Astrocyte (in vitro differentiated cells and primary cell): ENCODE results near the gene MED13L. TPM values are rescaled to one million over a fixed set of nuclear protein-coding genes. Genes with fewer than 3 reads are reported as not detected.

Source experiments
- DNase-seq: peaks from one replicate; pipeline ENCODE4 v3.0.0-alpha.2; 2010; ENCODE audit warnings: low read depth
- FAIRE-seq: peaks from 2 replicates; lab custom pipeline; 2011; peaks lifted over from hg19 to GRCh38; lab: Jason Lieb, UNC
- H2AFZ ChIP-seq: 2 replicates; pipeline ENCODE4 v1.6.0; 2012; ENCODE audit warnings: low read depth, low read length, inconsistent platforms
- H3K27ac ChIP-seq: 2 replicates; pipeline ENCODE4 v1.5.1; 2011; ENCODE audit warnings: low read depth, low read length, inconsistent platforms
- H3K27me3 ChIP-seq: 2 replicates; pipeline ENCODE4 v1.6.0; 2011; ENCODE audit warnings: low read length, inconsistent platforms; ENCODE audit not compliant: insufficient read depth
- H3K36me3 ChIP-seq: 2 replicates; pipeline ENCODE4 v1.5.1; 2011; ENCODE audit warnings: low read length, inconsistent platforms; ENCODE audit not compliant: insufficient read depth
- H3K4me1 ChIP-seq: 2 replicates; pipeline ENCODE4 v1.5.1; 2011; ENCODE audit warnings: low read length, inconsistent platforms; ENCODE audit not compliant: insufficient read depth
- H3K4me2 ChIP-seq: 2 replicates; pipeline ENCODE4 v1.6.0; 2012; ENCODE audit warnings: low read length, inconsistent platforms
- H3K4me3 ChIP-seq: 2 replicates; pipeline ENCODE4 v1.5.1; 2011; ENCODE audit warnings: low read depth, mild to moderate bottlenecking, low read length, inconsistent platforms; ENCODE audit not compliant: insufficient read depth
- H3K79me2 ChIP-seq: 2 replicates; pipeline ENCODE4 v1.6.0; 2012; ENCODE audit warnings: mild to moderate bottlenecking, low read length, inconsistent platforms; ENCODE audit not compliant: insufficient read depth
- H3K9ac ChIP-seq: 2 replicates; pipeline ENCODE4 v1.6.0; 2012; ENCODE audit warnings: mild to moderate bottlenecking, low read length, inconsistent platforms
- H3K9me3 ChIP-seq: 2 replicates; pipeline ENCODE4 v1.5.1; 2012; ENCODE audit warnings: low read depth, mild to moderate bottlenecking, low read length, inconsistent platforms; ENCODE audit not compliant: insufficient read depth
- H4K20me1 ChIP-seq: 2 replicates; pipeline ENCODE4 v1.6.0; 2012; ENCODE audit warnings: low read length, inconsistent platforms; ENCODE audit not compliant: insufficient read depth
- H3K27ac Mint-ChIP-seq: one replicate; pipeline ENCODE4 v1.8.0; 2021; ENCODE audit warnings: mild to moderate bottlenecking, mixed read lengths; ENCODE audit not compliant: unreplicated experiment
- H3K27me3 Mint-ChIP-seq: one replicate; pipeline ENCODE4 v1.8.0; 2021; ENCODE audit warnings: low read depth, mixed read lengths; ENCODE audit not compliant: unreplicated experiment
- H3K36me3 Mint-ChIP-seq: one replicate; pipeline ENCODE4 v1.8.0; 2021; ENCODE audit warnings: low read depth, mixed read lengths; ENCODE audit not compliant: unreplicated experiment
- H3K4me1 Mint-ChIP-seq: one replicate; pipeline ENCODE4 v1.8.0; 2021; ENCODE audit warnings: low read depth, mixed read lengths; ENCODE audit not compliant: unreplicated experiment
- H3K4me3 Mint-ChIP-seq: one replicate; pipeline ENCODE4 v1.8.0; 2021; ENCODE audit warnings: mild to moderate bottlenecking, moderate library complexity, mixed read lengths; ENCODE audit not compliant: unreplicated experiment
- H3K9me3 Mint-ChIP-seq: one replicate; pipeline ENCODE4 v1.8.0; 2021; ENCODE audit warnings: mild to moderate bottlenecking, mixed read lengths; ENCODE audit not compliant: unreplicated experiment
- EZH2 ChIP-seq: IDR thresholded peaks from 2 replicates; pipeline ENCODE4 v1.6.1; 2012; ENCODE audit warnings: mild to moderate bottlenecking, low read length, inconsistent platforms; ENCODE audit not compliant: insufficient read depth
- total RNA-seq: library from RNA; stranded (reverse); gene quantifications from 2 replicates; pipeline ENCODE4 v1.2.1, GENCODE V29; 2021
- TF ChIP-seq, protein P1 (sequence below): IDR thresholded peaks from 2 replicates; pipeline ENCODE4 v1.5.1; 2011; ENCODE audit warnings: low read depth, mild to moderate bottlenecking, inconsistent platforms, low read length, moderate library complexity; ENCODE audit not compliant: insufficient read depth

MED13L gene
- total RNA-seq, 1 donor from 2014 or later: 153 TPM

DNA sequence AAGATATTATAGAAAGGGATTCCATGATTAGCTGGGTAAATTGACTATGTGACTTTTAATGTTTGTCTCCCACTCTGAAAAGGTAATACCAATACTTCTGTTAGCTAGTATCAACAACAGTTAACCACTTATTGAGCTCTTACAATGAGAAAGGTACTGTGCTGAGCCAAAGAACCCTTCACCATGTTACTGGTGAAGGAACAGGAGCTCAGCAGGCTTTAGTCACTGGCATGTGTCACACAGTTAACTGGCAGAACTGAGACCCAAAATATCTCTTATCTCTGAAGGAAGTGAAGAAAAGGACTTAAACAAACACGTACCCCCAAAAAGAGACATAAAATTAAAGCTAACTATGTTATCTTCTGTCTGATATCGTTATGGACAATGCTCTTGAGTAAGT is 170.6 kb downstream of the MED13L start:
- H3K4me1 ChIP-seq: peaks cover 2% of the 10 kb centered on the region
- H3K4me2 ChIP-seq: no peak overlapping the region
- H3K27ac ChIP-seq: no peak overlapping the region
- no peaks in the 10 kb centered on the region for H3K9me3 Mint-ChIP-seq
- no peak for FAIRE-seq
- TF ChIP-seq, protein P1, sequence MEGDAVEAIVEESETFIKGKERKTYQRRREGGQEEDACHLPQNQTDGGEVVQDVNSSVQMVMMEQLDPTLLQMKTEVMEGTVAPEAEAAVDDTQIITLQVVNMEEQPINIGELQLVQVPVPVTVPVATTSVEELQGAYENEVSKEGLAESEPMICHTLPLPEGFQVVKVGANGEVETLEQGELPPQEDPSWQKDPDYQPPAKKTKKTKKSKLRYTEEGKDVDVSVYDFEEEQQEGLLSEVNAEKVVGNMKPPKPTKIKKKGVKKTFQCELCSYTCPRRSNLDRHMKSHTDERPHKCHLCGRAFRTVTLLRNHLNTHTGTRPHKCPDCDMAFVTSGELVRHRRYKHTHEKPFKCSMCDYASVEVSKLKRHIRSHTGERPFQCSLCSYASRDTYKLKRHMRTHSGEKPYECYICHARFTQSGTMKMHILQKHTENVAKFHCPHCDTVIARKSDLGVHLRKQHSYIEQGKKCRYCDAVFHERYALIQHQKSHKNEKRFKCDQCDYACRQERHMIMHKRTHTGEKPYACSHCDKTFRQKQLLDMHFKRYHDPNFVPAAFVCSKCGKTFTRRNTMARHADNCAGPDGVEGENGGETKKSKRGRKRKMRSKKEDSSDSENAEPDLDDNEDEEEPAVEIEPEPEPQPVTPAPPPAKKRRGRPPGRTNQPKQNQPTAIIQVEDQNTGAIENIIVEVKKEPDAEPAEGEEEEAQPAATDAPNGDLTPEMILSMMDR: no peak
- TF ChIP-seq EZH2: no peak
- peaks cover 11% of the 10 kb centered on the region for H3K36me3 Mint-ChIP-seq
- peaks cover 2% of the 10 kb centered on the region for H3K36me3 ChIP-seq
- peaks cover 48% of the 10 kb centered on the region for H4K20me1 ChIP-seq
- no peak overlapping the region for H3K4me3 Mint-ChIP-seq
- no peak overlapping the region for H3K27ac Mint-ChIP-seq
- no peaks in the 10 kb centered on the region for H3K9me3 ChIP-seq
- no peak overlapping the region for H2AFZ ChIP-seq
- H3K4me1 Mint-ChIP-seq: peaks cover 14% of the 10 kb centered on the region
- no peak overlapping the region for H3K4me3 ChIP-seq
- H3K79me2 ChIP-seq: peaks cover 70% of the 10 kb centered on the region
- H3K9ac ChIP-seq: no peak overlapping the region
- H3K27me3 ChIP-seq: no peaks in the 10 kb centered on the region
- H3K27me3 Mint-ChIP-seq: no peaks in the 10 kb centered on the region
- DNase-seq: no peak

DNA sequence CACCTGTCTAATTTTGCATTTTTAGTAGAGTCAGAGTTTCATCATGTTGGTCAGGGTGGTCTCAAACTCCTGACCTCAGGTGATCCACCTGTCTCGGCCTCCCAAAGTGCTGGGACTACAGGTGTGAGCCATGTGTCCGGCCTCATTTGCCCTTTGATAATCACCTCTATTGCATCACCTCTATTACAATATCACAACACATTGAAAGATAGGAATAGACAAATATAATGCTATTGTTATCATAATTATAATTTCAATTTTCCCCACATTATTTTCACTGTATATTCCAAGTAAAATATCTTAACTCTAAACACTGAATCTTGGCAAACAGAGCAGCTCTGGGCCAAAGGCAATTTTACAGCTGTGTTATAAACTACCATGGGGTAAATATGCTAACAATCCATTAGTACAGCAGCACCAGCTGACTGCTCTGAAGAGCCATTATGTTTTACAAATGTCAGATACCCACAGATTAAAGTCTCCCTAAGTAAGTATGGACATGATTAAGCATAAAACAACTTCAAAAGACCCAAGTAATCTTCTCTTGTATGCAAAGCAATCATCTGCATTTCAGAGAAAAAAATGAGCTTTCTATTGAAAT is 173.2 kb downstream of the MED13L start:
- no peak overlapping the region for H3K27ac ChIP-seq
- no peak for DNase-seq
- no peak overlapping the region for H2AFZ ChIP-seq
- no peaks in the 10 kb centered on the region for H3K27me3 Mint-ChIP-seq
- no peaks in the 10 kb centered on the region for H3K27me3 ChIP-seq
- H3K4me3 ChIP-seq: no peak overlapping the region
- H3K27ac Mint-ChIP-seq: no peak overlapping the region
- peaks cover 71% of the 10 kb centered on the region for H3K79me2 ChIP-seq
- H3K36me3 Mint-ChIP-seq: peaks cover 11% of the 10 kb centered on the region
- no peaks in the 10 kb centered on the region for H3K9me3 ChIP-seq
- no peak for FAIRE-seq
- H3K9ac ChIP-seq: no peak overlapping the region
- H3K9me3 Mint-ChIP-seq: no peaks in the 10 kb centered on the region
- peaks cover 54% of the 10 kb centered on the region for H4K20me1 ChIP-seq
- H3K4me2 ChIP-seq: no peak overlapping the region
- no peaks in the 10 kb centered on the region for H3K4me1 ChIP-seq
- no peak for TF ChIP-seq EZH2
- TF ChIP-seq, protein P1: no peak
- peaks cover 11% of the 10 kb centered on the region for H3K4me1 Mint-ChIP-seq
- no peaks in the 10 kb centered on the region for H3K36me3 ChIP-seq
- H3K4me3 Mint-ChIP-seq: no peak overlapping the region

DNA sequence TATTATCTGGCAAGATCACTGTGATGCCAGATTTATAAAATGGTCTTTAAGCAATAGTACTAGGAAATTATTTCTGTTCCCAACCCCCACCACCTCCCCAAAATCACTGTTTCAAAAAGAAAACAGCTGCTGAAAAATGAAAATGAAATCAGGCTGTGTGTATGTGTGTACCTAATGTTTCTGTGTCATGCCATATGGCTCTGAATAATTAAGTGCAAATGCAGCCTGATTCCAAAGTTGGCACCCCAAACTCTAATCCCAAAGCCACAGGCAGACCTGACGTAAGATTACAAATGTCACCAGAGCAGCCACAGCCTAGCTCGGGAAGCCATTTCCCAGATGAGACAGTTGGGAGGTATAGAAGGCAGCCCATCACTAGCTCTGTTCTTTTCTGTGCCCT is 175.5 kb downstream of the MED13L start:
- Mint-ChIP-seq H3K4me3 (no peak overlapping the region), H3K27me3 (no peaks in the 10 kb centered on the region), H3K36me3 (peaks cover 3% of the 10 kb centered on the region), H3K4me1 (peaks cover 13% of the 10 kb centered on the region), H3K9me3 (no peaks in the 10 kb centered on the region), H3K27ac (no peak overlapping the region)
- Histone ChIP-seq H3K4me3 (no peak overlapping the region), H4K20me1 (peaks cover 66% of the 10 kb centered on the region), H3K9me3 (no peaks in the 10 kb centered on the region), H3K36me3 (no peaks in the 10 kb centered on the region), H3K9ac (no peak overlapping the region), H3K4me1 (no peaks in the 10 kb centered on the region), H3K27ac (no peak overlapping the region), H2AFZ (no peak overlapping the region), H3K4me2 (no peak overlapping the region), H3K79me2 (peaks cover 86% of the 10 kb centered on the region), H3K27me3 (no peaks in the 10 kb centered on the region)
- DNase-seq (no peak), FAIRE-seq (no peak)
- TF ChIP-seq EZH2: no peak
- TF ChIP-seq, protein P1: no peak
